NB4 (cell line): ENCODE results near the gene SUCO.

ENCODE experiments used
- CTCF ChIP-seq: IDR thresholded peaks from one replicate; pipeline ENCODE4 v1.5.1; 2012; ENCODE audit warnings: low read depth, low read length
- POLR2A ChIP-seq: IDR thresholded peaks from 2 replicates; pipeline ENCODE4 v1.6.1; 2011; ENCODE audit warnings: mild to moderate bottlenecking; ENCODE audit not compliant: insufficient read length; ENCODE audit errors: extremely low read depth

GRCh38 chr1:172585861-172586260 is 52.9 kb downstream of the SUCO start:
- TF ChIP-seq CTCF (no peak), POLR2A (no peak)
